HG02938 (cell line): ENCODE results near the gene MIEF1.

Experiments used
- ATAC-seq: cut with Tn5 transposase; IDR thresholded peaks from one replicate; pipeline ENCODE4 v1.9.1; 2021; ENCODE audit warnings: mild to moderate bottlenecking, moderate library complexity; ENCODE audit not compliant: unreplicated experiment

The MIEF1 gene

DNA sequence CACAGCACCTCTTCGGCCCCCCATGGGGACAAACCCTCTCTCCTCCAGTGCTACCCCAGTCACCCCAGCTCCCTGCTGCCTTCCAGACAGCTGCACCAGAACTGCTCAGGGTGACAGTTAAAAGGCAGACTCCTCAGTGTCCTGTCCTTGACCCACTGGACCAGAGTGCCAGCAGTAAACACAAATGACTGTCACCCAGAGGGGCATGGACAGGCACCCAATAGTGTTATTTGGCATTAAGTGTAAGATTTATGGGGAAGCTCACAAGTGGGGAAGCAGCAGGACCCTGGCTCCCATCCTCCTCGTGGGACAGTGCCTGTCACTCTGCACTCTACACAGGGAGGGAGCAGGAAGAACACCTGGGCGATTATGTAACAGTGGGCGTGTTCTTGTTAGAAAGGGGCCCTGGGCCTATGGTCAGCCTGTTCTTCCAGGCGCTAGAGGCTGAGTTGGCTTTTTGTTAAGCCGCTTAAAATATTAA, 25.4 kb downstream of the MIEF1 start:
- ATAC-seq, result no peak

DNA sequence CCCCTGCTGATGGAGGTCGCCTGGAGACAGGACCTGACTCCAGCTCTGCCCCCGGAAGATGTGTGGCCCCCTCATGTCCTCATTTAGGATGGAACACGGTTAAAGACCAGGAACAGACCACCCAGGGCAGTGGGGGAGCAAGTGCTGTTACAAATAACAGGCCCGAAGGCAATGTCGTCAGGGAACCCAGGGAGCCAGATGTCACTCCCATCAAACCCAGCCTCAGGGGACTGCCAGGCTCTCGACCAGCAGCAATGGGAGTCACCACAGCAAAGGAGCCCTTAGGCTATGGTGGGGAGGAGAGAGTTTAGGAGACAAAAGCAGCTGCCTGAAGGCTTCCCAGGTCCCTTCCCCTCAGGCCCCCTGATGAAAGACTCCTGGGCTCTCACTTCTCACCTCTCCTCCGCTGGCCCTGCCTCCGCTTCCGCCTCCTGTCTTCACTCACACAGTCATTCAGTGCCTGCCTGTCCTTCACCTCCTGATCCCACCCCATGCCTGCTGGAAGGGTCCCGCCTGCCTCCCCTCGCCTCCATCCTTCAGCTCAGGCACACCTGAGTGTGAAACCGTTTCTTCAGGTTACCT, 26.1 kb downstream of the MIEF1 start:
- no peak for ATAC-seq

DNA sequence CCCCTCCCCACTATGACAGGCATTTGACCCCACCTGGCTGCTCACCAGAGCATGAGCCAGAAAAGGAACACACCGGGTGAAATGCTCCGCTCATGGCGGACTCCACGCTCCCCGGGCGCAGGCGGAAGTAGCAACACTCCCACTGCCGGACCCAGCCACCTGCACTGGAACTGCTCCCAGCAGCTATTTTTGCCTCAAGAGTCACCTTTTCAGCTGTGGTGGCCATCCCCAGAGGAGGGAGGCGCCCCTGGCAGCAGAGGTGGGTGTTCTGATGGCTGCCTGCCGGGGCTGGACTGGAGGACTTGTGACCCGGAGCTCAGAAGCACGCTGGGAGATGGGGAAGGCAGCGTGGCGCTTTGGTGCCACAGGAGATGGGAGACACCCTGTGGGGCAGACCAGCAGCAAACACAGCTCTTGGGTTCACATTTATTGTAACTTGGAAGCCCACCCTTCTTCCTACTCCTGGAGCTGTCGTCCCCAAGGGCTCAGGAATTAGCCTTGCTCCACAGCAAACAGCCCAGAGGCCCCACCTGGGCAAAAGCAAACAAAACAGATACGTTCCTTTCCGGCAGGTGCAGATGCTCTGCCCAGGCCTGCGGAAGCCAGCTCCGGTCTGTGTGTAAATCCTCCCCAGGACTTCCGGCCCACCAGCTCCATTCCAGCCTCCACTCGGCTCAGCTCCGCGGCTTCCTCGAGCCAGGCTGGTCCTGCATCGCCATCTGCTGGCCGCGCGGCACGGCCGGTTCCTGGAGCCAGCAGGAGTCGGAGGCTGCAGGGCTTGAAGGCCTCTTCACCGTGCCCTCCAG, 26.8 kb downstream of the MIEF1 start:
- no peak for ATAC-seq

DNA sequence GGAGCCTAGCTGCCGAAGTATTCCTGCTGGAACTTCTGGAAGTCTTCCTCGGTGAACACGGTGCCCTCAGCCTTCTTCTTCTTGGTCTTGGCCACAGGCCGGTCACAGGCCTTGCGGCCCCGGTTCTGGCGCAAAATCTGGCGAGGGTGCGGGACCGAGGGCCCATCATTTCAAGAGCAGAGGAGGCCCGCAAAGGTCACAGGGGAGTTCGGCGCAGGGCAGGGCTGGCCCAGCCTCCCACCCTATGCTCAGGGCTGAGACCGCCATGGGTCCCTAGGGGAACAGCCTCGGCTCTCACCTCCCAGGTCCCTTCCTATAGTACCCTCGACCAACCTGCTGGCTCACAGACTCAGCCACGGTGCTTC, 27.4 kb downstream of the MIEF1 start:
- ATAC-seq, result no peak

DNA sequence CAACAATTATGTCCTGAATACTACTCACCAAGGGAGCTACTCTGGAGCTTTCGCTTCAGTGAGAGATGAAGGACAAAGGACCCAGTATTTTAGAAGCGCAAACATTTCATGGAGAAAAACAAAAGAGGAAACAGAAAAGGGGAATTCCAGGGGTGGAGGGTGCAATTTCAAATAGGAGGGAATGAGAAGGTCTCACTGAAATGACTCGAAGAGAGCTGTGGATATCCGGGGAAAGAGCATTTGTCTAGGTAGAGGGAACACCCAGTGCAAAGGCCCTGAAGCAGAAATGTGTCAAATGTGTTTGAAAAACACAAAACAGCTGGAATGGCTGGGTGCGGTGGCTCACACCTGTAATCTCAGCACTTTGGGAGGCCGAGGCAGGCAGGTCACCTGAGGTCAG, 28.0 kb downstream of the MIEF1 start:
- no peak for ATAC-seq

DNA sequence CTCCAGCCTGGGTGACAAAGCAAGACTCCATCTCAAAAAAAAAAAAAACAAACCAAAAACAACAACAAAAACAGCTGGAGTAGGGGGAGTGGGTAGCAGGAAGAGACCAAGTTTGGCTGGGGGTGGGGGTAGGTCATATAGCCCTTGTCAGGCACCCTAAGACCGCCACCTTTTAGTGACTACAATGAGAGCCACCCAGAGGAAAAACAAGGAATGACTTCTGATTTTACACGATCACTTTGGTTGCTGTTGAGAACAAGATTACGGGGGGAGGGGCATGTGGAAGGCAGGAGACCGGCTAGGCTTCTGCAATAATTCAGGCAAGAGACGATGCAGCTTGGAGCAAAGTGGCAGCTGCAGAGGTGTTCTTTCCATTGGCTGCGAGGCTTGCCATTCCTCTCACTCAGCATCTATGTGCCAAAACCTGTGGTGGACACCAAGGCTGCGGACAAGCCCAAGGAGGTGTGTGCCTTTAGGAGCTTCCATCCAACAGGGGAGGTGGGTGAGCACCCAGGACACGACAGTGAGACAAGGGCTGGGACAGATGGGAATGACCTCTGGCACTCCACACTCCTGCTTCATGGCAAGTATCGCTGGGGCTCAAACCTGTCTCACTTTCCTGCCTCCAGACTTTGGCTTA, 28.7 kb downstream of the MIEF1 start:
- no peak for ATAC-seq

DNA sequence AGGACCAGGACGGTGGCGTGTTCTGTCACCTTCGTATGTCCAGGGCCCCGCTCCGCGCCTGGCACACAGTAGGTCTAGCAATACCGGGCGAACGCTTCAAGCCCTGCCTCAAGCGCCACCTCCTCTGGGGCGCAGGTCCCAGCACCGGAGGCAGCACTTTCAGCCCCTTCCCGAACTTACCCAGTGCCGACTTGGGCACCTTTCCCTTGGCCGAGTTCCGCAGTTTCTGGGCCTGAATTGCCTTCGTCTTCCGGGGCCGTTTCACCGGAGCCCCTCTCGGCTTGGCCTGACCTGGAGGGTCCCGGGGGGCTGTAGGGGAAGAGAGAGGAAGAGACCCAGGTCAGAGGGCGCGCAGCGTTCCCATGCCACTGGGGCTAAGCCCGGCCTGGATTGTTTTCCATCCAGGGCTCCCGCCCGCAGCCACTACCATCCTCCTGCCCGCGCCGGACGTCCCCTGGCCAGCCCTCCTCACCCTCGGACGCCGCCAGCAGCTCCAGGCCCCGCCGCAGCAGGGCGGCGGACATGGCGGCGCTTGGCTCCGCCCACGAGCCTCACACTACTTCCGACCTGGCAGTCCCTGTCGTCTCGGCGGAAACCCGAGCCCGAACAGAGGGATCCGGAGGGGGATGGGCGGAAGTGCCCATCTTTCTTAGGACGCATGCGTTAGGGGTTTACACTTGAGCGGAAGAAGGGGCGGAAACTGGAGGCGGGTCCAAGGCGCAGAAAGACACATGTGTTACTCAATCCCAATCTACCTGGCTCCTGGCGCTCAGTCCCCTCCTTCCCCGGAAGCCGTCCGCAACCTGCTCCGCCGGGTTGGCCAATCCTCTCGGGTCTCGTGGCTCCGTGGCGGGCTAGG, 30.4 kb downstream of the MIEF1 start, which contains the start of gene RPS19BP1:
RPS19BP1 (minus strand) TSS at position 534 of the 859 bp plus-strand sequence; CDS start at position 524, 10 bp downstream.
- ATAC-seq, result peak; percentile 78

DNA sequence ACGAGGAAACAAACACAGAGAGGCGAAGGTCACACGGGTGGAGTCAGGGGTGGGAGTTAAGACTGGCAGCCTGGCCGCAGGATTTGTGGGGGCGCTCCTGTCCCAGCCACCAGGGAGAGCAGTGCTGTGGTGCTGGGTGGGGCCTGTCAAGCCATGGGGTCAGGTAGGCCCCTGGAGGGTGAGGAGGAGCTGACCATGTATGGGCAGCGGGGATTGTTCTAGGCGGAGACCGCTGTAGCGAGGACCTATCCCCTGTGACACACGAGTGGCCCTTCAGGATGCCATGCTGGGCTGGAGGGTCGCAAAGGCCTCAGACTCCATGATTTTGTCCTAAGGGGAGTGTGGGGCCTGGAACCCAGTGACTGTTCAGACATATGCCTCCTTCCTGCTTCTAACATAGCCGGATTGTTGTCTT, 32.0 kb downstream of the MIEF1 start:
- ATAC-seq, result no peak

DNA sequence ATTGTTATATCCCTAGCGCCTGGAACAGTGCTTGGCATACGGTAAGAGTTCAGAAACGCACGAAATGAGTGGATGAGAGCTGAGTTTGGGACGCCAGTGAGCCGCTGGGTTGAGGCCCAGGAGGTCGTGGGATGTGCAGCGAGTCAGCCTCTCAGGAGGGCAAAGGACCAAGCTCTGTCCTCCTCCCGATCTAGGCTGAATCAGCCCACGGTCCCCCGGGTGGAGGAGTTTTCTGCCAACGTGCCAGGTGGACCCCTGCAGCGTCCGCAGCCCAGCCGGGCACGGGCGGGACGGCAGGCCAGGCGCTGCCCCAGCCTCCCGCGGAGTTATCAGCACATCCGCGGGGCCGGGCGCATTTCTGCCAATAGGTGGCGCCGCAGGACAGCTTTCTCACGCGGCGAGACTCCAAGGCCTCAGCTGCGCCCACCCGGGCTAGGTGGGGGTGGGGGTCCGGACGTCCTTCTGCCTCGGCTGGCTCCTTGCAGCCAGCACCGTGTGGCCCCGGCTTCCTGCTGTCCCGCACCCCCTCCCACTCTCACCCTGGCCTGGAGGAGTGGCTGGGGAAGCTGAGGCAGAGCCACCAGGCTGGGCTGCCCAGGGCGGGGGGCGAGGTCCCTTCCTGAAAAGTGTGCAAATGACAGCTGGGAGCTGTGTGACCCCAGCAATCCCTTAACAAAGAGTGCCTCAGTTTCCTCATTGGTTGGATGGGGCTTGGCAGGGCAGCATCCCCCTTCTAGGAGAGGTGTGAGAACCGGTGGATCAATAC, 32.7 kb downstream of the MIEF1 start:
- ATAC-seq, result no peak

DNA sequence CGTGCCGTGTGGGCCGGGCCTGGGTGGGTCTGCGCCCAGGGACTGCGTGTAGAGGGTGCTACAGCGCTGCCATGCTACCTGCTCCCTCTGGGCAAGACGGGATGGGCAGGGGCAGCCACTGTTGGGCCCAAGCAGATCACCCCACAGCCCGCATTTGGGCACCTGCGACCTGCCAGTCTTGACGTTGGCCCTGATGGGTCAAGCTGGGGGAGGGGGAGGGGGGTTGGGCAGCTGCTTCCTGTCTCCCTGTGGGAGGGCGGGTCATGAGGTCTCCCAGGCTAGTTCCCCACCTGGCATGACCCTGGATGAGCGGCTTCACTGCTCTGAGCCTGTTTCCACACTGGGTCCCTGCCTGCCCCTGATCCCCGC, 33.3 kb downstream of the MIEF1 start:
- no peak for ATAC-seq

DNA sequence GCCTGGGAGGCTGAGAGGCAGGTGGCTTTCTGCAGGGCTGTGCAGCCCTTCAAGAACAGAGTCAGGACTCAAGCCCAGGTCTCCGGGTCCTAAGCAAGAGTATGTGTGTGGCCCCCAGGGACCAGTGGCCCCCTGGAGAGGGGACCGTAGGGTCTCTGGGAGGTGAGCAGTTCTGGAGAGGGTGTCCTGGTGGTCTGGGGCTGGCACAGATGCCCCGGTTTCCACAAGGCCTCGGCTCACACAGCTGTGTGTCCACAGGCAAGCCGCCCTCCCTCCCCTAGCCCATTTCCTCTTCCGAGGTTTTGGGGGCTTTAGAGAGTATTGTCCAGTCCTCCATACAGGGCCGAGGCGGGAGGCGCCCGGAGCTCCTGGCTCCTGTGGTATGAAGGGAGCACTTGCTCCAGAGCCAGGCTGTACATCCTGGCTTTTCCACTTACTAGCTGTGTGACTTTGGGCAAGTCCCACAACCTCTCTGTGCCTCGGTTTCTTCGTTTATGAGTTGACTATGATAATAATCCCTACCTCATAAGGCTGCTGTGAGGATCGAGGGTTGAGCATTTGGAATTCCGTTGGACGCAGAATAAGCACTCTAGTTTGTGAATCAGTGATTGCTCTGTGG, 33.9 kb downstream of the MIEF1 start:
- no peak for ATAC-seq

DNA sequence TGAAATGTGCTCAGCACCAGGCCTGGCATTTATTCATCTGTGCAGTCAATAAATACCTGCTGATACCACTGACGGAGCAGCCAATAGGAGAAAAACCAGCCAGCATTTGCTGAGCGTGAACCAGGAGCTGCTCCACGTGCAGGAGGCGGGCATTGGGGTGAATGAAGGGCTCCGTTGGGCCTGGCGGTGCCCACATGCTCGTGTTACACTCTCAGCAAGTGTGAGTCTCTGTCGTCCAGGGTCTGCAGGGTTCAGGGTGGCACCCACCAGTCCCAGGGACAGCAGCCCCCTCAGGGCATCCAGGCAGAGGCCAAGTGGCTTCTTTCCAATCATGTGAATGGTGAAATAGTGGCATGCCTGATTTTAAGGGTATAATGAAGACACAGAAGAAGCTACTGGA, 34.6 kb downstream of the MIEF1 start:
- no peak for ATAC-seq

DNA sequence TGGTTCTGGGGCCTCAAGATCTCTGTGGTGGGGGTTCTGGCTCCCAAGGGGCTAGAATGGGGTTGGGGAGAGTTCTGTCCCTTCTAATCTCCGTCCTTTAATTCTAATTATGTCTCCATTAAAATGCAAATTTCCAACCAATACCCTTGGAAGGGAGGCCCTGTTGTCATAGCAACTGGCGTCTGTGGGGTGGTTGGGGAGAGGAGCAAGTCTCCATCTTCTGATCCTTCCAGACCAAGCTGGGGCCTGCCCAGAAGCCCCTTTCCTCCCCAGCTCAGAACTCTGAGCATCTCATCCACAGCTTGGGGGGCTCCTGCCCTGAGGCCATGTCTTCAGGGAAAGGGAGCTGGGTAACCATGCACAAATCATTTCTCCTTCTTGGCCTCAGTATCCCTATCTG, 35.9 kb downstream of the MIEF1 start:
- no peak for ATAC-seq

DNA sequence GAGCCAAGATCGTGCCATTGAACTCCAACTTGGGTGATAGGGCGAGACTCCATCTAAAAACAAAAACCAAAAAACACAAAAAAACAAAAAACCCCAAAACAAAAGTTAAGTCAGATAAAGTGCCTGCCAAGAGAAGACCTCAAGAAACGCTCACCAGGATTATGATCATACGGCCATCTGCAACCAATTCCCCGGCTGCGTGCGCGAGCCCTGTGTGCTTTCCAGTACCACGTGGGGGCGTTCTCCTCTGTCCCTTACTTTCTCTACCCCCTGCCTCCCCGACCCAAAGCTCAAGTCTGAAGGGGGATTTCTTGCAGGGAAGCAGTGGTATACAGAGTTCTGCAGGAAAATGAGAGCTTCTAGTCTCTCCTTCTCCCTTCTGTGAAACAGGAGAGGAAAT, 41.0 kb downstream of the MIEF1 start:
- ATAC-seq, result no peak

DNA sequence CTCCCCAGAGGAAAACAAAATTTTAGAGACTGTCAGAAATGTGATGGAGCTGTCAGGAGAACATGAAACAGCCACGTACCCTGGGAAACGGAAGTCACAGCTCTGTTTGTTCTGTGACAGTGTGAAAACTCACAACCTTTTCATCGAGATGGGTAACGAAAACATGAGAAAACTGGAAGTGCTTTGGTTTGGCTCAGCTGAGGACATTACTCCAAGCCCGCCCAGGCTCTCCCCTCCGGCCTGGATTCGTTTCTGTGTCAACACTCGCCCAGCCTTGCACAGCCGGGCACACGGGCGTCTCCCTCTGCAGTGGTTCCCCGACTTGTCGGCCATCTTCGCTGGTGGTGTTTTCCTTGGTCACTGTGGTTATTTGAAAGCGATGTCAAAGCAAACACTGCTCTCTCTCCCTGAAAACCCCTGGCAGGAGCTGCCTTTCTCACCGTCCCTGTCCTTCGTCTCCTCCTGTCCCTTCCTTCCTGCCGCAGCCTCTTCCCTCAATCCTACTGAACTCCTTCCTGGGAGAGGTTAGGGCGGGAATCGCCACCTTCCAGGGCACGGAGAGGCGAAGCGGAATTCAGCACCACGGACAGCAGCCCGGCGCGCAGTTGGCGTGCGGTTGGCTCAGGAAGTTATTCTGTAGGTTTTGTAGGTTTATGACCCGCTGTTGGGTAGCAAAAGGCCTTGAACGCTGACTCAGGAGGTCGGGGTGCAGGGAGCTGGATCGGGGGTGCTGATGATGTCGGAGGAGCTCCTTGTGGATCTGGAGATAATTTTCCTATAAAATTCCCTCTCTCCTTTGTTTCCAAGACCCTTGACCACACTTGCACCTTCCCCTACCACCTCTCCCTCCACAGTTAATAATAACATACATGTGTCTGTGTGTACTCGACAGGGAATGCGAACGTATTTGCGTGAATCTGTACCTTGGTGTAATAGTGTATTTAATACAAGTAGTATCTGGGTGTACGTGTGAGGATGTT, 43.6 kb downstream of the MIEF1 start:
- ATAC-seq, result no peak

DNA sequence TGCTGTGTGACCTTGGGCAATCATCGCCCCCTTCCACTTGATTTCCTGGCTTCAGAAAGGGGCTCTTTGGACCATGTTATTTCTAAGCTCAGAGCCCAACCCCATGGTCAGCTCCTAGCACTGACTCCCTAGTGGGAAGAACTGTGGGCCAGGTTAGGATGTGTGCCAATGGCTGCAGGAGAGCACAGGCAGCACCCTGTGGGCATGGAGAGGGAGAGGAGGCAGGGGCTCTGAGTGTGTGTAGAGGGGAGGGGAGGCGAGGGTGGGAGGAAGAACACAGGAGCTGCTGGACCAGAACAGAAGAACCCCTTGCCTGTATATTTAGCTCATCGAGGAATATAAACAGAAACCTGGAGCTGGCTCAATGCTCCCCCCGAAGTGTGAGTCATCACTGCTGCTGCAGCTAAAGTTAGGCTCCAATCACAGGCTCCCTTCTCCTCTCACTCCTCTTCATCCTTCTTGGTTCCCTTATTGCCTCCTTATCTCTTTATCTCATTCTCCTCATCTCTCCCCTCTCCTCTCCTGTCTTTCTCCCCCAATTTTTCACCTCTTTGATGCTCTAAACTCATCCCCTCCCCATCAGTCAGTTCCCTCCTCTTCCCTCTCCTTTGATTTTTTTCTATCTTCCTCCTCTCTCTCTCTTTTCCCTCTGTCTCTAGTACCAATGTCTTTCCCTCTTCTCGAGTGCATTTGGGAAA, 44.9 kb downstream of the MIEF1 start:
- no peak for ATAC-seq

DNA sequence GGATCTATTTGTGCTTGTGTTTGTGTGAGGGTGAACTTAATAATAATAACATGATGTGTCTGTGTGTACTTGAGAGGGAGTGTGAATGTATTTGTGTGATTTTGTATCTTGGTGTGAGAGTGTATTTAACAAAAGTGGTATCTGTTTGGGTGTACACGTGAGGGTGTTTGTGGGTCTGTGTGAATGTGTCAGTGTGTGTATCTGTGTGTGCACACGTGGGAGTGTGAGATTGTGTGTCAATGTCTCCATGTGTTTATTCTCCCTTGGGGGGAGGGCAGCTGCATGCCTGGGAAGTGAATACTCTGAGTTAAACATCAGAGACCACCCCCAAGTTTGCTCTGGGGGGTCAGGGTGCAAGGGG, 45.5 kb downstream of the MIEF1 start:
- ATAC-seq, result no peak

DNA sequence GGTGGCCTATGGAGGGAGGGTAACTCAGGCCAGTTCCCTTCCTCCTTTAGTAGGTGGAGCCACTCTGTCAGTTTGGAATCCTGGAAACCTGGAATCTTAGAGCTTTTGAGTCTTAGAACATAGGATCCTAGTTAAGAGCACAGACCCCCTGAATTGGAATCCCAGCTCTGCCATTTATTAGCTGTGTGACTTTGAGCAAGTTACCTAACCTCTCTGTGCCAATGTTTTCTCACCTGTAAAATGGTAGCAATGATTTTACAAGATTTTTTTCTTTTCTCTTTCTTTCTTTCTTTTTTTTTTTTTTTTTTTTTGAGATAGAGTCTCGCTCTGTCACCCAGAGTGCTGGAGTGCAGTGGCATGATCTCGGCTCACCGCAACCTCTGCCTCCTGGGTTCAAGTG, 51.3 kb downstream of the MIEF1 start:
- no peak for ATAC-seq
